ENCODE data around the gene PHB1.

- TF ChIP-seq ELF1 (IDR thresholded peaks at IDR 0.05) (no peak), CTCF (IDR thresholded peaks at IDR 0.05) (no peak), NFIC (IDR thresholded peaks at IDR 0.05; ENCODE audit: borderline replicate concordance) (no peak), EZH2phosphoT487 (IDR thresholded peaks at IDR 0.05; ENCODE audit: borderline replicate concordance, low read depth) (no peak), CHD2 (IDR thresholded peaks at IDR 0.05; ENCODE audit: low read length, partially characterized antibody) (no peak), GATA2 (CRISPR knock-in tag; IDR thresholded peaks at IDR 0.05) (no peak), SMC3 (IDR thresholded peaks at IDR 0.05; ENCODE audit: low read depth, low read length) (no peak), POLR2AphosphoS5 (IDR thresholded peaks at IDR 0.05; ENCODE audit: low read depth, low read length) (no peak), FOXM1 (IDR thresholded peaks at IDR 0.05; ENCODE audit: low read depth) (no peak), MAX (IDR thresholded peaks at IDR 0.05; ENCODE audit: low read depth) (no peak), REST (IDR thresholded peaks at IDR 0.05; ENCODE audit: low read depth, low read length) (no peak), RAD21 (IDR thresholded peaks at IDR 0.05; ENCODE audit: low read length) (no peak), EP300 (IDR thresholded peaks at IDR 0.05; ENCODE audit: borderline replicate concordance in 1 of 2, low read depth in 1 of 2, low read length in 1 of 2) (no peak), GABPA (IDR thresholded peaks at IDR 0.05; ENCODE audit: low read depth) (no peak)
Observed at GRCh38 chr17:49440581-49440980, 25.9 kb upstream of the PHB1 start.

Measured in SK-N-SH (cell line).